Cardiac muscle cell (in vitro differentiated cells and primary cell): ENCODE results near the gene SEMA5A. TPM values are rescaled to one million over a fixed set of nuclear protein-coding genes. Genes with fewer than 3 reads are reported as not detected.

Source experiments
- DNase-seq, 2 donors: peaks; one replicate each; pipeline versions ENCODE4 v3.0.0 to v3.0.0-alpha.2; 2010 to 2017; ENCODE audit warnings: low read depth in 1 of 2, low spot score in 1 of 2
- H3K27ac ChIP-seq: fragments of 200-600 bp; sonication (generic); 2 replicates; pipeline ENCODE4 v1.5.1; 2016
- H3K27me3 ChIP-seq: fragments of 200-600 bp; sonication (generic); 2 replicates; pipeline ENCODE4 v1.6.0; 2016; ENCODE audit warnings: control low read depth
- H3K36me3 ChIP-seq: fragments of 200-600 bp; sonication (generic); 2 replicates; pipeline ENCODE4 v1.5.1; 2016; ENCODE audit warnings: control low read depth
- H3K4me1 ChIP-seq: fragments of 200-600 bp; sonication (generic); 2 replicates; pipeline ENCODE4 v1.8.1; 2017; ENCODE audit warnings: low read depth, mild to moderate bottlenecking, mixed run types
- H3K4me3 ChIP-seq: fragments of 200-600 bp; sonication (generic); 2 replicates; pipeline ENCODE4 v1.5.1; 2016; ENCODE audit warnings: mild to moderate bottlenecking
- H3K9me3 ChIP-seq: fragments of 200-600 bp; sonication (generic); 2 replicates; pipeline ENCODE4 v1.5.1; 2017; ENCODE audit warnings: low read depth, mild to moderate bottlenecking, control low read depth
- polyA plus RNA-seq: library from polyadenylated mRNA; unstranded; fragments of >200 nt; fragmentation: Nextera tagmentation; extraction: Ambion mirVana; gene quantifications from 2 replicates; pipeline ENCODE4 v1.2.1, GENCODE V29; 2016
- total RNA-seq: library from RNA; depleted of rRNA; stranded (reverse); fragments of >200 nt; gene quantifications from 2 replicates; pipeline ENCODE4 v1.2.3, GENCODE V29; 2016
- TF ChIP-seq, protein P1 (sequence below): IDR thresholded peaks from 2 replicates; pipeline ENCODE4 v1.5.1; 2012; ENCODE audit warnings: low read depth, mild to moderate bottlenecking, low read length

Gene SEMA5A
- total and polyA plus RNA-seq, 2 experiments from 2014 or later = 15.7 to 16.6 TPM

DNA sequence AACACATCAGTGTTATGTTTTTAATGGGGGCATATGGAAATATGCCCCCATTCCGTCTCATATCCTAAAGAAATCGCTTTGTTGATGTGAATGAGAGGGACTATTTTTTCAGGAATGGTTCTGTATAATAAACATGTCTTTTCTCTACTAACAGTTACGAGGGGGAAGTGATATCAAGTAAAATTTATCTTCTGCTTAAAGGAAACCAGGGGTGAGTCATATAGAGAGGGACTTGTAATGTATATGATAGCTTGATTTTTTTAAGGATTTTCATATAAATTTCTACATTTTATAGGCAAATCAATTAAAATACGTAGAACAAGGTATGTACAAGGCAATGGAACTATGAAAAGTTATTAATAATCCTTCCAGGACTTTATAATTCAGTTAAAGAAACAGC is 207.1 kb downstream of the SEMA5A start:
- no peak for DNase-seq
- TF ChIP-seq, protein P1, sequence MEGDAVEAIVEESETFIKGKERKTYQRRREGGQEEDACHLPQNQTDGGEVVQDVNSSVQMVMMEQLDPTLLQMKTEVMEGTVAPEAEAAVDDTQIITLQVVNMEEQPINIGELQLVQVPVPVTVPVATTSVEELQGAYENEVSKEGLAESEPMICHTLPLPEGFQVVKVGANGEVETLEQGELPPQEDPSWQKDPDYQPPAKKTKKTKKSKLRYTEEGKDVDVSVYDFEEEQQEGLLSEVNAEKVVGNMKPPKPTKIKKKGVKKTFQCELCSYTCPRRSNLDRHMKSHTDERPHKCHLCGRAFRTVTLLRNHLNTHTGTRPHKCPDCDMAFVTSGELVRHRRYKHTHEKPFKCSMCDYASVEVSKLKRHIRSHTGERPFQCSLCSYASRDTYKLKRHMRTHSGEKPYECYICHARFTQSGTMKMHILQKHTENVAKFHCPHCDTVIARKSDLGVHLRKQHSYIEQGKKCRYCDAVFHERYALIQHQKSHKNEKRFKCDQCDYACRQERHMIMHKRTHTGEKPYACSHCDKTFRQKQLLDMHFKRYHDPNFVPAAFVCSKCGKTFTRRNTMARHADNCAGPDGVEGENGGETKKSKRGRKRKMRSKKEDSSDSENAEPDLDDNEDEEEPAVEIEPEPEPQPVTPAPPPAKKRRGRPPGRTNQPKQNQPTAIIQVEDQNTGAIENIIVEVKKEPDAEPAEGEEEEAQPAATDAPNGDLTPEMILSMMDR = no peak
- no peaks in the 10 kb centered on the region for H3K27me3 ChIP-seq
- no peaks in the 10 kb centered on the region for H3K9me3 ChIP-seq
- peaks cover 8% of the 10 kb centered on the region for H3K4me1 ChIP-seq
- H3K36me3 ChIP-seq = no peaks in the 10 kb centered on the region
- H3K4me3 ChIP-seq = no peak overlapping the region
- H3K27ac ChIP-seq = no peak overlapping the region

DNA sequence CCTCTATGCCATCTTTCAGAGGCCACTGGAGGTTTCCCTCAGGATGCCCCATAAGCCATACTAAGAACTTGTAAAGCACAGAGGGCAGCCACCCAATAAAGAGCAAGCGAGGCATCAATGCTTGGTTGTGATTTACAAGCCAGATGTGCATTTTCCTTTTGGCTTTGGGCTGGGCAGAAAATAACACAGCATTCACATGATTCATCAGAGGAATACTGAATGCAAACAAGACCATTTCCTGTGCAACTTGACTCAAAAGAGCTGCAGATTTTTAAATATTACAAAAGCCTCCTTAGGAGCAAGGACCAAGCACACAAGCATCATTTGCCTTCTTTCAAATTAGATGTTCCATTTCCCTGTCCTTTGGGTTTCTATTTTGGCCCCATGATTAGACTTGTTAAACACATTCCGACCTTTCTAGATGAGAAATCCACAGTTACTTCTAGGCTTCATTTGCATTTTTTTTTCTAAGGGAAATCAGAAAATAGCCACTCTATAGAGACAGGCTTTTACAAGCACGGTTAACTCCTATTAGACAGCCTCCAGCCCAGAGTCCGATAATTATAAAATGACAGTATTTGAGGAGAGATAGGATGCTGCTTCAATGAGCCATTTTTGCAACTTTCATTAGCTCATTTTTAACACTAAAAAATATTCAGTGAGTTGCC is 207.8 kb downstream of the SEMA5A start:
- Histone ChIP-seq H3K4me3 (no peak overlapping the region), H3K9me3 (no peaks in the 10 kb centered on the region), H3K36me3 (no peaks in the 10 kb centered on the region), H3K4me1 (peaks cover 4% of the 10 kb centered on the region), H3K27ac (no peak overlapping the region), H3K27me3 (no peaks in the 10 kb centered on the region)
- TF ChIP-seq, protein P1 = no peak
- peak in 1 of 2 donors; percentile 64 for DNase-seq

DNA sequence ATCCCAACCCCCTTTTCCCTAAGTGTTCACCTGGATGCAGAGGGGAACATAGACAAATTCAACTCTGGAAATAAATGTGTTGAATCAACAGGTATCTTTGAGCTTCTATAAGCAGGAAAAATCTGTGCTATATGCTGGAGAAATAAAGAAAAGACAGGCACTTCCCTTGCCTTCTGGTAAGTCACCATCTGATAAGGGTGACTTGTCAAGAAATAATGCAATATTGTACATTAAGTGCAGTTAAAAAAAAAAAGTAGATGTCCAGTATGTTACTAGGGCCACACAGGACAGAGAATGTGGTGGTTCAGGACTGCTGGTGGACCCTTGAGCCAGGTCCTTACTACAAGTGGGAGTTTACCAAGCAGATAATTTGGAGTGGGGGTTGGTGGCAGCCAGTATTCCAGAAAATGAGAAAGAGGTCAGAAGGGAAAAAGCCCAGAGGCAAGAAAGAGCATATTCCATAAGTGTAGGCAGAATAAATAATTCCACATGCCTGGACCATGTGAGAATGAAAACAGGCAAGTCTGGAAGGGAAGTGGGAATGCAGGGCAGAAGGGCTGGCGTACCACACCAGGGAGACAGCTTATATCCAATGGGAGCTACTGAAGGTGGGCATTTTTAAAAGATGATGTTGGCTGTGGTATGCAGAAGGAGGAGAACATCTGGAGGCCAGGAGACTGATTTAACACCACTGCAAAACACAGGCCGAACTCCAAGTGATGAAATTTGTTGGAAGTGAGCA is 209.9 kb downstream of the SEMA5A start:
- H3K9me3 ChIP-seq = no peaks in the 10 kb centered on the region
- H3K36me3 ChIP-seq = no peaks in the 10 kb centered on the region
- H3K27me3 ChIP-seq = no peaks in the 10 kb centered on the region
- TF ChIP-seq, protein P1 = no peak
- H3K4me3 ChIP-seq = no peak overlapping the region
- no peaks in the 10 kb centered on the region for H3K4me1 ChIP-seq
- no peak for DNase-seq
- H3K27ac ChIP-seq = no peak overlapping the region

DNA sequence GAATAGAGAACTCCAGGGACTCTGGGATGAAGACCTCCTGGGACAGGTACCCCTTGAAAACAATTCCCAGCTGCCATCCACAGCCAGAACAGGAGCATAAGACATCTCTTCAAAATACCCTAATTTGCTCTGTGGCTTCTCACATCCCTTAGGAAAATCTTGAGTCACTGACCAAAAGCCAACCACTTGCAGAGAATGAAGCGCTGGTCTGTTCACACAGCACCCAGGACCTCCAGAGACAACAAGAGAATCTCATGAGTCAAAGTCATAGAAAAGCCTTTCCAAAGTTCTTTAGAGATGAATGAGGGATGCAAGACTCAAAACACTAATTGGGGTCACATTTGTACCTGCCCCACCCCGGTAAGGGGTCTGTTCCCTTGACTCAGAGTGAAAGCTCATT is 210.6 kb downstream of the SEMA5A start:
- H3K9me3 ChIP-seq = no peaks in the 10 kb centered on the region
- H3K27me3 ChIP-seq = no peaks in the 10 kb centered on the region
- no peaks in the 10 kb centered on the region for H3K4me1 ChIP-seq
- no peak overlapping the region for H3K4me3 ChIP-seq
- H3K36me3 ChIP-seq = no peaks in the 10 kb centered on the region
- no peak overlapping the region for H3K27ac ChIP-seq
- TF ChIP-seq, protein P1 = no peak
- DNase-seq = no peak

DNA sequence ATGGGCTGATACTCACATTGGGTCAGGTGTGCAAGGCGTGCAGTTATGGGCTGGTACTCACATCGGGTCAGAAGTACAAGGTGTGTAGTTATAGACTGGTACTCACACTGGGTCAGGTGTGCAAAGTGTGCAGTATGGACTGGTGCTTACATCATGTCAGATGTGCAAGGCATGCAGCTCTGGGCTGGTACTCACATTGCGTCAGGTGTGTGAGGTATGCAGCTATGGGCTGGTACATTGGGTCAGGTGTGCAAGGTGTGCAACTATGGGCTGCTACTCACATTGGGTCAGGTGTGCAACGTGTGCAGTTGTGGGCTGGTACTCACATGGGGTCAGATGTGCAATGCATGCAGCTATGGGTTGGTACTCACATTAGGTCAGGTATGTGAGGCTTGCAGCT is 213.8 kb downstream of the SEMA5A start:
- Histone ChIP-seq H3K4me1 (no peaks in the 10 kb centered on the region), H3K9me3 (no peaks in the 10 kb centered on the region), H3K27ac (no peak overlapping the region), H3K4me3 (no peak overlapping the region), H3K36me3 (no peaks in the 10 kb centered on the region), H3K27me3 (no peaks in the 10 kb centered on the region)
- TF ChIP-seq, protein P1 = no peak
- no peak for DNase-seq
